Activated CD8-positive, alpha-beta T cell treated with anti-CD3 and anti-CD28 coated beads, Interleukin-2, amount 10 ng/mL, durations not matched to agents 7 days and 5 days (primary cell): ENCODE measurements around the gene MYO5B. TPM values are rescaled to one million over a fixed set of nuclear protein-coding genes. Genes with fewer than 3 reads are reported as not detected.

Source experiments
- ATAC-seq: fragments of 150-1000 bp; cut with Tn5 transposase; one replicate; pipeline ENCODE4 v1.10.0; 2021; ENCODE audit warnings: moderate library complexity
- CTCF ChIA-PET: fragments of 350-600 bp; sonication (Branson Sonifier 250); formaldehyde crosslinking; loops from one replicate; lab custom pipeline; 2021; ENCODE audit warnings: antibody characterized with exemption; lab: Charles Lee
- POLR2A ChIA-PET: fragments of 350-600 bp; sonication (Branson Sonifier 250); formaldehyde crosslinking; loops from one replicate; lab custom pipeline; 2021; ENCODE audit warnings: antibody characterized with exemption; lab: Charles Lee
- DNase-seq: peaks from one replicate; pipeline ENCODE4 v3.0.0-alpha.2; 2020
- H3K27ac Mint-ChIP-seq: one replicate; pipeline ENCODE4 v1.8.0; 2021; ENCODE audit warnings: mild to moderate bottlenecking, mixed read lengths
- H3K27me3 Mint-ChIP-seq: one replicate; pipeline ENCODE4 v1.8.0; 2021; ENCODE audit warnings: low read depth, mixed read lengths
- H3K36me3 Mint-ChIP-seq: one replicate; pipeline ENCODE4 v1.8.0; 2021; ENCODE audit warnings: low read depth, mixed read lengths
- H3K4me1 Mint-ChIP-seq: one replicate; pipeline ENCODE4 v1.8.0; 2021; ENCODE audit warnings: low read depth, mixed read lengths
- H3K4me3 Mint-ChIP-seq: one replicate; pipeline ENCODE4 v1.8.0; 2021; ENCODE audit warnings: mild to moderate bottlenecking, mixed read lengths
- H3K9me3 Mint-ChIP-seq: one replicate; pipeline ENCODE4 v1.8.0; 2022; ENCODE audit warnings: mixed read lengths; ENCODE audit not compliant: insufficient read depth
- total RNA-seq, 2 experiments: library from RNA; stranded (reverse); gene quantifications; one replicate each; pipeline ENCODE4 v1.2.3, GENCODE V29; 2021

Gene MYO5B
- total RNA-seq, 2 experiments from 2014 or later, result not detected

DNA sequence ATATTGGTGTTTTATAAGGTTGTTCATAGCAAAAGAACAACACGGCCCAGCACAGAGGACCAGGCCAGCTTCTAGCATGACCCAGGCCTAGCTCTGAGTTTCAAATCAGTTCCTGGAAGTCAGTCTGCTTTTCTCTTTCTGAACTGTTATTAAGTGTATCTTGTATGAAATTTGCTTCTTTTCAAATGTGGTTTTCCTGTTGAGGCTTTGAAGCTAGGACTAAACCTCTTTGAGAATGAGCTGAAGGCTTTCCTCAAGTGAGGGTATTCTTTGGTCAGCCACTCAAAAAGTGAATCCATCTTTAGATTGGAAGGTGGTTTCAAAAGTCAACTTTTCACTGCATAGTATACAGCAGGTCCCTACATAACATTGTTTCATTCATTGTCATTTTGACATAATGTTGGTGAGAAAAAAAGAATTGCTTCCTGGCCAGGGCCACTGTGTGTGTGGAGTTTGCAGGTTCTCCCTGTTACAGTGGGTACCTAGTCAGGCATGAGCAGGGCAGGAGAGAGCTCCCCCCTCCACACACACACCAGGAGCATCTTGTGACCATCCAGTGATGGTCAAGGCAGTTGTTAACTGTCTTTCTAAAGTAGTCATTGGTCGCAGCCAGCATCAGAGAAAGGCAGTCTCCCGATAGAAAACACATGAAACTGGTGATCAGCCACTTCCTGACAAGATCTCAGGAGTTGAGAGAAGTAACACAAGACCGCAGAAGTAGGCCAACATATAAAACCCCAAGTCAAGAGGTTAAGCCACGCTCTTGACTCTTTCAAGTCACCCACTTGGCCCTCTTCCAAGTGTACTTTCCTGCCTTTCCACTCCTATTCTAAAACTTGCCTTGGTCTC lies 374.9 kb downstream of the MYO5B start:
- peak; percentile 83 for ATAC-seq
- POLR2A ChIA-PET, result interaction anchor here (0.9 to 1.3 kb wide), 5 partner anchors 8 to 335 kb away, joined by 3 to 5 read pairs (median 3); partner anchors contain the start of gene C18orf32

DNA sequence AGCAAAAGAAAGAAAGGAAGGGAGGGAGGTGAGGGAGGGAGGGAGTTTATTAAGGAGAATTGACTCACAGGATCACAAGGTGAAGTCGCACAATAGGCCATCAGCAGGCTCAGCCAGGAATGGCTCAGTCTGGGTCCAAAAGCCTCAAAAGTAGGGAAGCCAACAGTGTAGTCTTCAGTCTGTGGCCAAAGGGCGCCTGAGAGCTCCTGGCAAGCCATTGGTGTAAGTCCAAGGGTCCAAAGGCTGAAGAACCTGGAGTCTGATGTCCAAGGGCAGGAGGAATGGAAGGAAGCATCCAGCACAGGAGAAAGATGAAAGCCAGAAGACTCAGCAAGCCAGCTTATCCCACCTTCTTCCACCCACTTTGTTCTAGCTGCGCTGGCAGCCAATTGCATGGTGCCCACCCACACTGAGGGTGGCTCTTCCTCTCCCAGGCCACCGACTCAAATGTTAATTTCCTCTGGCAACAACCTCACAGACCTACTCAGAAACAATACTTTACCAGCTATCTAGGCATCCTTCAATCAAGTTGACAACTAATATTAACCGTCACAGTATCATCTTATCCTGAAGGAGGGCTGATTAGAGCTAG lies 375.8 kb downstream of the MYO5B start:
- peak overlapping the region; percentile 93 for H3K27ac Mint-ChIP-seq
- H3K9me3 Mint-ChIP-seq, result no peaks in the 10 kb centered on the region
- H3K36me3 Mint-ChIP-seq, result peaks cover 55% of the 10 kb centered on the region

More for the DNA sequence above, 374.9 kb downstream of the MYO5B start:
- peak overlapping the region; percentile 93 for H3K27ac Mint-ChIP-seq
- DNase-seq, result peak; percentile 72
- CTCF ChIA-PET, result interaction anchor here (1.3 to 4.9 kb wide), 5 partner anchors 9 to 260 kb away, joined by 4 to 30 read pairs (median 10); no protein-coding TSS in a partner anchor
- no peaks in the 10 kb centered on the region for H3K27me3 Mint-ChIP-seq
- peaks cover 59% of the 10 kb centered on the region for H3K36me3 Mint-ChIP-seq
- peak overlapping the region; percentile 66 for H3K4me3 Mint-ChIP-seq
- no peaks in the 10 kb centered on the region for H3K9me3 Mint-ChIP-seq
- H3K4me1 Mint-ChIP-seq, result peaks cover 72% of the 10 kb centered on the region

DNA sequence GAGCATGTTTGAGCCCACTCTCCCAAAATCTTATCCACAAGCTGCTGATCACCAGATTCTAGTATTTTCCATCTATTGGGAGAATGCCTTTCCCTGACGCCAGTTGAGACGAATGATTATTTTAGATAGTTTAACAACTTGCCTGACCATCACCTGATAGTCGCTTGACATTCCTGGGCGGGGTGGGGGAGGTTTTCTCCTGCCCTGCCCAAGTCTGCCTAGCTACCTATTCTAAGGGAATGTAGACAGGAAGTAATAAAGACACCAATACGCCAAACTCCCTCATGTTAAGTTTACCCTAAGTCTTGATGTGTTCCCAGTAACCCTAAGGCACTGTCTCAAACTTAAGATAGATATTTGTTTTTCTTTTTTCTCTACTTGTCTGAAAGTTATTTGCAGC lies 377.0 kb downstream of the MYO5B start:
- peak overlapping the region; percentile 93 for H3K27ac Mint-ChIP-seq
- peaks cover 72% of the 10 kb centered on the region for H3K4me1 Mint-ChIP-seq
- ATAC-seq (no peak), DNase-seq (no peak)
- no peaks in the 10 kb centered on the region for H3K27me3 Mint-ChIP-seq
- no peak overlapping the region for H3K4me3 Mint-ChIP-seq
- POLR2A ChIA-PET, result no interaction called here
- peaks cover 53% of the 10 kb centered on the region for H3K36me3 Mint-ChIP-seq
- H3K9me3 Mint-ChIP-seq, result no peaks in the 10 kb centered on the region
- CTCF ChIA-PET, result no interaction called here

More for the DNA sequence above, 375.8 kb downstream of the MYO5B start:
- peak; percentile 2 for ATAC-seq
- ChIA-PET CTCF (interaction anchor here (1.3 to 4.9 kb wide), 5 partner anchors 8 to 259 kb away, joined by 4 to 30 read pairs (median 10); no protein-coding TSS in a partner anchor), POLR2A (interaction anchor here (1.0 to 1.3 kb wide), 3 partner anchors 8 to 332 kb away, joined by 3 to 5 read pairs (median 4); partner anchors contain the start of gene C18orf32)
- H3K27me3 Mint-ChIP-seq, result no peaks in the 10 kb centered on the region
- peaks cover 74% of the 10 kb centered on the region for H3K4me1 Mint-ChIP-seq
- DNase-seq, result no peak
- H3K4me3 Mint-ChIP-seq, result peak overlapping the region; percentile 66

- no peak for ATAC-seq
- H3K4me1 Mint-ChIP-seq, result peaks cover 71% of the 10 kb centered on the region
- H3K4me3 Mint-ChIP-seq, result peak overlapping the region; percentile 98
- H3K36me3 Mint-ChIP-seq, result peaks cover 56% of the 10 kb centered on the region
- ChIA-PET POLR2A (no interaction called here), CTCF (no interaction called here)
- no peak overlapping the region for H3K27ac Mint-ChIP-seq
- no peak for DNase-seq
- H3K9me3 Mint-ChIP-seq, result no peaks in the 10 kb centered on the region
- H3K27me3 Mint-ChIP-seq, result no peaks in the 10 kb centered on the region
These were observed 379.0 kb downstream of the MYO5B start for GRCh38 chr18:49815927-49816326.

DNA sequence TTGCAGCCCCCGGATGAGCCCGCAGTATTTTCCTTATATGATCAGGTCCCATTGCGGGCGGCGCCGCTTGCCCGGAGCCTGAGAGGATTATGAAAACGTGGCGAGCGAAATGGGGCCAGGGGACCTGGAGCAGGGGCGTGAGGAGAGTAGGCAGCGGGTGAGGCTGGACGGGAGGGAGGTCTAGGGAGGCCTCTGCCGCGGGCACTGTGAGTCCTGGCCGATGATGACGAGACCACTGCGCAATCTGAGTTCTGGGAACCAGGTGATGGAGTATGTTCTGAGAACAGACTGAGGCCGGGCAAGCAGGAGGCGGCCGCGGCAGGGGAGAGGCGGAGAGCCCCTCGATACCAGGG lies 380.8 kb downstream of the MYO5B start:
- peak; percentile 58 for ATAC-seq
- ChIA-PET POLR2A (interaction anchor here (0.7 to 0.9 kb wide), 2 partner anchors 34 to 327 kb away, joined by 3 to 5 read pairs; partner anchors contain the start of gene C18orf32), CTCF (interaction anchor here (0.6 kb wide), 1 partner anchor 8 kb away, joined by 5 read pairs; no protein-coding TSS in a partner anchor)
- peaks cover 12% of the 10 kb centered on the region for H3K9me3 Mint-ChIP-seq
- peak overlapping the region; percentile 99 for H3K27ac Mint-ChIP-seq
- H3K27me3 Mint-ChIP-seq, result no peaks in the 10 kb centered on the region
- peaks cover 61% of the 10 kb centered on the region for H3K36me3 Mint-ChIP-seq
- DNase-seq, result peak; percentile 82
- H3K4me3 Mint-ChIP-seq, result peak overlapping the region; percentile 98
- peaks cover 66% of the 10 kb centered on the region for H3K4me1 Mint-ChIP-seq

DNA sequence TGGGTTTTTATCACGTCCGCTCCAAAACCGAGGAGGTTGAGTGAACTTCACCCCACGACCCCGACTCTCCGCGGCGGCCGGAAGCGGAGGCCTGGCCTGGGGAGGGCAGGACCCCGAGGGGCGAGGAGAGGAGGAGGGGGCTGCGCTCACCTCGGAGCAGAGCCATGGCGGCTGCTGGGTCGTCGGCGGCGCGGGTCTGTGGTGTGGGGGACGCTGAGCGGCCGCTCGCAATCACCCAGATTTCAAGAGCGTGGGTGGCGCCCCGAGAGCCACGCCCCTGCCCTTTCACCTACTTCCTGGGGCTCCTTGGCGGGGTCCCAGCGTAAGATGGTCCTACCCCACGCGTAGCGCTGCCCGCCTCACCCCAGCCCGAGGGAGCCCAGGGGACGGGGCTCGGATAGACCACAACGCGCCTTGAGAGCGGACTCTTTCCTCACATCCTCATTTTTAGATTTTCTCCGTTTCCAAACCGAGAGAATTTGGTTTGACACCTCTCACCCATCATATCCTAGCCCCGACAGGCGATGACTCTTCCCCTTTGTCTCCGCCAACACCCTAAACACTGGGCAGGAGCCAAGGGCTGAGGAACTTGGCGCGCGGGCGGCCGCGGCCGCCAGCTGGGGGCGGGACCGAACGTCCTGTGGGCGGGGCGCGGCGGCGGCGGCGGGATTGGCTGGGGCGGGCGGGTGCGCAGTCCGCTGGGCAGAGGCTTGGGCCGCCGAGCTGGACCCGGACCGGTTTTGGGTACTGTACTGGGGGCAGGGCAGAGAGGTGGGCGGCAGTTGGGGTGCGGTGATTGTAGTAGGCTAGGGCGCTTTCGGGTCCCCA lies 381.4 kb downstream of the MYO5B start, which contains the start of gene ACAA2:
TSS of gene ACAA2 (minus strand) at position 215 of the 828 bp plus-strand sequence. CDS start at position 166, 49 bp downstream.
- ChIA-PET POLR2A (interaction anchor here (0.7 to 1.4 kb wide), 4 partner anchors 27 to 1065 kb away, joined by 3 to 5 read pairs (median 4); partner anchors contain the start of genes C18orf32 and ME2), CTCF (interaction anchor here (0.6 kb wide), 1 partner anchor 9 kb away, joined by 5 read pairs; no protein-coding TSS in a partner anchor)
- peak within 1 kb of the TSS; percentile 99 for H3K27ac Mint-ChIP-seq
- peak within 1 kb of the TSS; percentile 98 for H3K4me3 Mint-ChIP-seq
- H3K9me3 Mint-ChIP-seq, result peaks cover 12% of the 10 kb centered on the region
- H3K27me3 Mint-ChIP-seq, result no peaks in the 10 kb centered on the region
- DNase-seq, result peak; percentile 88
- ATAC-seq, result peak; percentile 85
- H3K36me3 Mint-ChIP-seq, result peaks cover 64% of the 10 kb centered on the region
- H3K4me1 Mint-ChIP-seq, result peaks cover 62% of the 10 kb centered on the region

- Mint-ChIP-seq H3K36me3 (peaks cover 64% of the 10 kb centered on the region), H3K4me1 (peaks cover 60% of the 10 kb centered on the region), H3K9me3 (peaks cover 16% of the 10 kb centered on the region), H3K4me3 (peak overlapping the region; percentile 98), H3K27ac (peak overlapping the region; percentile 99), H3K27me3 (no peaks in the 10 kb centered on the region)
- ChIA-PET POLR2A (interaction anchor here (0.9 to 1.4 kb wide), 5 partner anchors 8 to 1066 kb away, joined by 3 to 5 read pairs (median 3); partner anchors contain the start of gene ME2), CTCF (interaction anchor here (2.6 kb wide), 1 partner anchor 45 kb away, joined by 11 read pairs; no protein-coding TSS in a partner anchor)
- DNase-seq (no peak), ATAC-seq (peak; percentile 12)
These were observed 382.0 kb downstream of the MYO5B start for GRCh38 chr18:49813069-49813318.

GRCh38 chr18:49812286-49813068 lies 382.5 kb downstream of the MYO5B start:
- Mint-ChIP-seq H3K27ac (peak overlapping the region; percentile 99), H3K9me3 (peaks cover 16% of the 10 kb centered on the region), H3K4me1 (peaks cover 55% of the 10 kb centered on the region), H3K4me3 (peak overlapping the region; percentile 98), H3K36me3 (peaks cover 63% of the 10 kb centered on the region), H3K27me3 (no peaks in the 10 kb centered on the region)
- ChIA-PET CTCF (interaction anchor here (1.0 to 2.6 kb wide), 6 partner anchors 8 to 302 kb away, joined by 3 to 11 read pairs (median 4); no protein-coding TSS in a partner anchor), POLR2A (interaction anchor here (0.5 to 1.4 kb wide), 6 partner anchors 8 to 1066 kb away, joined by 3 to 5 read pairs (median 3); partner anchors contain the start of gene ME2)
- ATAC-seq, result no peak
- no peak for DNase-seq

DNA sequence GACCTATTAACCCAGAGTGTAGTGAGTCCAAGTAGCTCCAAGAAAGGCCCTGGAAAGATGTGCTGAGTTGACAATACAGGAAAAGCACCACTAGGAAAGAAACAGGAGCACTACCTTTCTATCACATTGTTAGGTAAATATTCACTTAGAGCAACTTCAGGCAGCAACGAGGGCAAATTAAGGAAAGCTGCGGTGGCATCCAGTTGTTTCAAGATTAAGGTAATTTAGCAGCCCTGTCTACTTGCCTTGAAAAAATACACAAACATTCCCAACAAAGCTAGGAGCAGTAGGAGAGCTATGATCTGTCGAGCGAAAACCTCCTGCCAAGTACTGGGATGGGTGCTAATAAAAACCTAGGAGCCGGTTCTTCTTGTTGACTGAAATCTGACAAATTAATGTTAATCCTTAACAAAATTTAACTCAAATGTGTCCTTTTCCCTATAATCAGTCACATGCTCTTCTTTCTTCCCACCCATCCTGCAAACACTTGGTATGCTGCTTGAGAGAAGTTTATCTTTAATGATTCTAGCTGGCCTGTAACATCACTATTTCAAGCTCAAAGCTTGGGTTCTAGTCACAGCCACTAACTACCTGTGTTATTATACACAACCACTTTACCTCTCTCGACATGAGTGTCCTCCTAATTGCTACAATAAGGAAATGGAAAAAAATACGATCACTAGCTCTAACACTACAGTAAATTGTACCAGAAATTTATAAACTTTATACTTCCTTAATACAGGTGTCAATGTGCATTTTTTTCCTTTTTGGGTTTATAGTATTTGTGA lies 383.6 kb downstream of the MYO5B start:
- Mint-ChIP-seq H3K4me1 (peaks cover 49% of the 10 kb centered on the region), H3K4me3 (peak overlapping the region; percentile 98), H3K36me3 (peaks cover 63% of the 10 kb centered on the region), H3K27ac (no peak overlapping the region), H3K27me3 (no peaks in the 10 kb centered on the region), H3K9me3 (peaks cover 16% of the 10 kb centered on the region)
- POLR2A ChIA-PET, result interaction anchor here (1.1 kb wide), 1 partner anchor 8 kb away, joined by 4 read pairs; no protein-coding TSS in a partner anchor
- DNase-seq (no peak), ATAC-seq (no peak)
- CTCF ChIA-PET, result interaction anchor here (1.0 to 2.6 kb wide), 6 partner anchors 9 to 301 kb away, joined by 3 to 11 read pairs (median 4); no protein-coding TSS in a partner anchor
